OCI-LY7 (cell line): ENCODE results near the gene SDHAF3.

Source experiments
- EZH2phosphoT487 ChIP-seq: fragments of 200-600 bp; sonication (generic); IDR thresholded peaks from 2 replicates; pipeline ENCODE4 v1.6.1; 2018; ENCODE audit warnings: low read depth, borderline replicate concordance, mild to moderate bottlenecking, mixed run types, antibody characterized with exemption, low read length, moderate library complexity, mixed read lengths
- TF ChIP-seq, protein P1 (sequence below): fragments of 200-600 bp; sonication (generic); conservative IDR thresholded peaks from 2 replicates; pipeline ENCODE4 v1.5.1; 2014; ENCODE audit warnings: mild to moderate bottlenecking, antibody characterized with exemption, low read length, moderate library complexity, mixed read lengths

DNA sequence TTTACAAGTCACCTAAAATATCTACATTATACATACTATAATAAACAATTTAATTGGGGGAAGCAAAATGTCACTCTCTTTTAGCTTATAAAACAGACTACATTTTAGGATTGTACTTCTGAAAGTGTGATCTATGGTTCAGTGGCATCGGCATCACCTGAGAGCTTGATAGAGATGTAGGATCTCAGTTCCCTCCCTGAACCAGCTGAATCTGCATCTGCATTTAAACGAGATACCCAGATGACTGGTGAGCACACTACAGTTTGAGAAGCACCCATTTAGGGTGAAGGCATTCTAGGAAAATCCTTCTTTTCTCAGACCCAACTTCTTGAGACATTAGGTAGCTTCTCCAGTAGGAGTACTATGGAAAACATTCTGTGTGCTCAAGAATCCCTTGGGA is 21.5 kb upstream of the SDHAF3 start:
- TF ChIP-seq, protein P1, sequence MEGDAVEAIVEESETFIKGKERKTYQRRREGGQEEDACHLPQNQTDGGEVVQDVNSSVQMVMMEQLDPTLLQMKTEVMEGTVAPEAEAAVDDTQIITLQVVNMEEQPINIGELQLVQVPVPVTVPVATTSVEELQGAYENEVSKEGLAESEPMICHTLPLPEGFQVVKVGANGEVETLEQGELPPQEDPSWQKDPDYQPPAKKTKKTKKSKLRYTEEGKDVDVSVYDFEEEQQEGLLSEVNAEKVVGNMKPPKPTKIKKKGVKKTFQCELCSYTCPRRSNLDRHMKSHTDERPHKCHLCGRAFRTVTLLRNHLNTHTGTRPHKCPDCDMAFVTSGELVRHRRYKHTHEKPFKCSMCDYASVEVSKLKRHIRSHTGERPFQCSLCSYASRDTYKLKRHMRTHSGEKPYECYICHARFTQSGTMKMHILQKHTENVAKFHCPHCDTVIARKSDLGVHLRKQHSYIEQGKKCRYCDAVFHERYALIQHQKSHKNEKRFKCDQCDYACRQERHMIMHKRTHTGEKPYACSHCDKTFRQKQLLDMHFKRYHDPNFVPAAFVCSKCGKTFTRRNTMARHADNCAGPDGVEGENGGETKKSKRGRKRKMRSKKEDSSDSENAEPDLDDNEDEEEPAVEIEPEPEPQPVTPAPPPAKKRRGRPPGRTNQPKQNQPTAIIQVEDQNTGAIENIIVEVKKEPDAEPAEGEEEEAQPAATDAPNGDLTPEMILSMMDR = no peak
- TF ChIP-seq EZH2phosphoT487 = no peak
